Esophagus squamous epithelium (tissue), 4 donors: ENCODE data around the gene FBXL19.

Experiments
- CTCF ChIP-seq, 6 experiments: fragments of 450-650 bp in 4 of 6; fragments of 200-600 bp in 2 of 6; sonication (generic) in 2 of 6; IDR thresholded peaks; one replicate each; pipeline ENCODE4 v1.5.1; 2016 to 2019; ENCODE audit warnings: antibody characterized with exemption in 6 of 6, mild to moderate bottlenecking in 4 of 6, moderate library complexity in 4 of 6
- POLR2A ChIP-seq, 4 donors: fragments of 450-650 bp; IDR thresholded peaks; one replicate each; pipeline ENCODE4 v1.6.1; 2017; ENCODE audit warnings: antibody characterized with exemption in 4 of 4, mild to moderate bottlenecking in 4 of 4, moderate library complexity in 3 of 4

GRCh38 chr16:30956601-30957455 lies 33.5 kb downstream of the FBXL19 start:
- TF ChIP-seq CTCF (IDR thresholded peaks at IDR 0.05) (peak in 3 of 6 experiments; percentile 19 to 26 (median 20)), POLR2A (IDR thresholded peaks at IDR 0.05) (no peak)
